B cell (primary cell): Measurements from ENCODE around the gene CEACAM21. TPM values are rescaled to one million over a fixed set of nuclear protein-coding genes. Genes with fewer than 3 reads are reported as not detected.

Experiments
- ATAC-seq: fragments of 200-7000 bp; cut with Tn5 transposase; one replicate; pipeline ENCODE4 v1.10.0; 2021; ENCODE audit warnings: low read depth, mild to moderate bottlenecking, moderate number of reproducible peaks, moderate library complexity
- CTCF ChIA-PET: fragments of 350-600 bp; sonication (Branson Sonifier 250); formaldehyde crosslinking; loops from one replicate; lab custom pipeline; 2021; ENCODE audit warnings: antibody characterized with exemption, inconsistent platforms; lab: Charles Lee
- POLR2A ChIA-PET: fragments of 350-600 bp; sonication (Branson Sonifier 250); formaldehyde crosslinking; loops from one replicate; lab custom pipeline; 2021; ENCODE audit warnings: antibody characterized with exemption; lab: Charles Lee
- DNase-seq: peaks from one replicate; pipeline ENCODE4 v3.0.0; 2013
- H2AFZ ChIP-seq: 2 replicates; pipeline ENCODE4 v1.6.1; 2012; ENCODE audit warnings: mild to moderate bottlenecking, low read depth, low read length; ENCODE audit not compliant: insufficient read depth, poor library complexity, severe bottlenecking
- H3K27ac ChIP-seq, 2 donors: 1 replicate in 1 of 2; 2 replicates in 1 of 2; pipeline ENCODE4 v1.5.1; 2012 to 2013; ENCODE audit warnings: low read length in 2 of 2, mild to moderate bottlenecking in 2 of 2, moderate library complexity in 1 of 2
- H3K27me3 ChIP-seq, 4 experiments: fragments of 200-600 bp in 1 of 4; sonication (generic) in 1 of 4; replicated peaks in 1 of 4; 1 replicate in 2 of 4; 2 replicates in 2 of 4; pipeline versions ENCODE4 v1.6.1 to v1.7.0; 2013 to 2016; ENCODE audit warnings: low read length in 3 of 4, mild to moderate bottlenecking in 2 of 4, mixed read lengths in 1 of 4, moderate library complexity in 1 of 4; ENCODE audit not compliant: insufficient read depth in 4 of 4, control insufficient read depth in 3 of 4; ENCODE audit errors: control extremely low read depth in 1 of 4
- H3K36me3 ChIP-seq, 2 experiments: replicated peaks in 1 of 2; 1 replicate in 1 of 2; 2 replicates in 1 of 2; pipeline versions ENCODE4 v1.6.1 to v1.7.1; 2013; ENCODE audit warnings: low read length in 1 of 2; ENCODE audit not compliant: insufficient read depth in 2 of 2, control insufficient read depth in 1 of 2; ENCODE audit errors: control extremely low read depth in 1 of 2, extremely low read depth in 1 of 2
- H3K4me1 ChIP-seq, 2 donors: fragments of 200-600 bp in 1 of 2; sonication (generic) in 1 of 2; 1 replicate in 1 of 2; 2 replicates in 1 of 2; pipeline versions ENCODE4 v1.5.1 to v1.6.1; 2013 to 2017; ENCODE audit warnings: low read length in 2 of 2; ENCODE audit not compliant: control insufficient read depth in 2 of 2, insufficient read depth in 2 of 2
- H3K4me2 ChIP-seq: replicated peaks from 2 replicates; pipeline ENCODE3; 2012; ENCODE audit warnings: mild to moderate bottlenecking, low read depth, low read length; ENCODE audit not compliant: poor library complexity, severe bottlenecking
- H3K4me3 ChIP-seq, 5 experiments: fragments of 200-600 bp in 1 of 5; sonication (generic) in 1 of 5; 1 replicate in 3 of 5; 2 replicates in 2 of 5; pipeline versions ENCODE4 v1.5.1 to v1.7.0; 2011 to 2016; ENCODE audit warnings: low read length in 4 of 5, mild to moderate bottlenecking in 4 of 5, low read depth in 2 of 5, control low read depth in 1 of 5, moderate library complexity in 1 of 5; ENCODE audit not compliant: insufficient read depth in 1 of 5; ENCODE audit errors: control extremely low read depth in 1 of 5, extremely low read depth in 1 of 5
- H3K79me2 ChIP-seq: fragments of 200-600 bp; sonication (generic); one replicate; pipeline ENCODE4 v1.6.0; 2016; ENCODE audit warnings: low read length; ENCODE audit not compliant: control insufficient read depth, insufficient read depth
- H3K9ac ChIP-seq: fragments of 200-600 bp; sonication (generic); 2 replicates; pipeline ENCODE4 v1.6.1; 2017; ENCODE audit warnings: mild to moderate bottlenecking, low read length, moderate library complexity
- H3K9me3 ChIP-seq, 3 donors: one replicate each; pipeline versions ENCODE4 v1.6.1 to v1.7.1; 2013; ENCODE audit warnings: low read length in 2 of 3; ENCODE audit not compliant: control insufficient read depth in 2 of 3, insufficient read depth in 1 of 3; ENCODE audit errors: control extremely low read depth in 1 of 3
- H4K20me1 ChIP-seq: 2 replicates; pipeline ENCODE4 v1.6.0; 2012; ENCODE audit warnings: mild to moderate bottlenecking, low read length; ENCODE audit not compliant: insufficient read depth, control insufficient read depth, poor library complexity, severe bottlenecking
- H3K27ac Mint-ChIP-seq: one replicate; pipeline ENCODE4 v1.8.0; 2021; ENCODE audit warnings: mixed read lengths
- H3K27me3 Mint-ChIP-seq: one replicate; pipeline ENCODE4 v1.8.0; 2021; ENCODE audit warnings: mixed read lengths
- H3K4me1 Mint-ChIP-seq: one replicate; pipeline ENCODE4 v1.8.0; 2021; ENCODE audit warnings: mixed read lengths
- H3K4me3 Mint-ChIP-seq: one replicate; pipeline ENCODE4 v1.8.0; 2021; ENCODE audit warnings: mixed read lengths
- H3K9me3 Mint-ChIP-seq: one replicate; pipeline ENCODE4 v1.8.0; 2022; ENCODE audit warnings: mixed read lengths; ENCODE audit not compliant: insufficient read depth
- EZH2 ChIP-seq: IDR thresholded peaks from 2 replicates; pipeline ENCODE4 v1.6.1; 2012; ENCODE audit warnings: borderline replicate concordance, low read depth, mild to moderate bottlenecking, moderate library complexity, low read length; ENCODE audit not compliant: insufficient read depth, poor library complexity, severe bottlenecking
- WGBS: methylation state at CpG from one replicate; pipeline ENCODE4 v1.1.5; 2013; ENCODE audit warnings: missing lambda C conversion rate; ENCODE audit not compliant: insufficient coverage; 5-methylcytosine and 5-hydroxymethylcytosine counted together
- intact Hi-C: fragments of 100-400 bp; cut with micrococcal nuclease; formaldehyde crosslinking; loops from one replicate; pipeline ENCODE4 v1.10.0; 2022
- polyA plus RNA-seq: library from polyadenylated mRNA; depleted of rRNA; stranded (reverse); fragments of >200 nt; gene quantifications from 2 replicates; pipeline ENCODE4 v1.2.3, GENCODE V29; 2012
- total RNA-seq, 2 donors: library from RNA; stranded (reverse); fragments of 120-200 nt in 1 of 2; gene quantifications; 1 replicate in 1 of 2; 2 replicates in 1 of 2; pipeline versions ENCODE4 v1.2.3 to v1.2.4, GENCODE V29; 2013 to 2022
- TF ChIP-seq, protein P1 (sequence below): fragments of 200-600 bp; IDR thresholded peaks from one replicate; pipeline ENCODE4 v1.8.0; 2022; ENCODE audit warnings: antibody characterized with exemption, mild to moderate bottlenecking

The CEACAM21 gene
- total and polyA plus RNA-seq, 2 donors (not counting 1 experiment from before 2014, with no cell fraction given): 18.9 to 27.3 TPM

DNA sequence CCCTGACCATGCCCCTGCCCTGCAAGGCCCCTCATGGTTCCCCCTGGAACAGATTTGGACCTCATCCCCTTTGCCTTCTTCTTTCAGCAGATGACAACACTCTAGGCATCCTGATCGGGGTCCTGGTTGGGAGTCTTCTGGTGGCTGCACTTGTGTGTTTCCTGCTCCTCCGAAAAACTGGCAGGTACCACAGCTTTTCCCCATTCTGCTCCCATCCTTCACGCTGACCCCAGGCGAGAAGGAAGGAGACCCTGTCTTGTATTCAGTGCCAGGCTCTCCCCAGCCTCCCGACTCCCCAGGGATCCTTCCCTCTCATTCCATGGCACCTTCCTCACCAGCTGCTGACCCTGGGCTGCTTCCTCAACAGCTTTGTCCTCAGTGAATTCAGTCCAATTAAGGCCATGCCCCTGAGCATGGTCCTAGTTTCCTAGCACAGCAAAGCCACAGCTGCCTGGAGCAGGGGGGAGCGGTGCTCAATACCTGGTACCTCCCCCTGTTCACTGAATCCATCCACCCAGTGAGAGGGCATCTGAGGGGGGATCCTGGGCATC lies 8.4 kb downstream of the CEACAM21 start:
- Mint-ChIP-seq H3K4me1 (peaks cover 2% of the 10 kb centered on the region), H3K4me3 (no peak overlapping the region), H3K27me3 (no peaks in the 10 kb centered on the region), H3K9me3 (peaks cover 5% of the 10 kb centered on the region), H3K27ac (no peak overlapping the region)
- ChIA-PET POLR2A (no interaction called here), CTCF (interaction anchor here (1.0 kb wide), 1 partner anchor 13 kb away, joined by 5 read pairs; no protein-coding TSS in a partner anchor)
- peaks cover 0 to 22% (median 21%) of the 10 kb centered on the region in 3 donors for H3K9me3 ChIP-seq
- no peaks in the 10 kb centered on the region for H3K27me3 ChIP-seq
- ATAC-seq: no peak
- TF ChIP-seq EZH2: no peak
- TF ChIP-seq, protein P1, sequence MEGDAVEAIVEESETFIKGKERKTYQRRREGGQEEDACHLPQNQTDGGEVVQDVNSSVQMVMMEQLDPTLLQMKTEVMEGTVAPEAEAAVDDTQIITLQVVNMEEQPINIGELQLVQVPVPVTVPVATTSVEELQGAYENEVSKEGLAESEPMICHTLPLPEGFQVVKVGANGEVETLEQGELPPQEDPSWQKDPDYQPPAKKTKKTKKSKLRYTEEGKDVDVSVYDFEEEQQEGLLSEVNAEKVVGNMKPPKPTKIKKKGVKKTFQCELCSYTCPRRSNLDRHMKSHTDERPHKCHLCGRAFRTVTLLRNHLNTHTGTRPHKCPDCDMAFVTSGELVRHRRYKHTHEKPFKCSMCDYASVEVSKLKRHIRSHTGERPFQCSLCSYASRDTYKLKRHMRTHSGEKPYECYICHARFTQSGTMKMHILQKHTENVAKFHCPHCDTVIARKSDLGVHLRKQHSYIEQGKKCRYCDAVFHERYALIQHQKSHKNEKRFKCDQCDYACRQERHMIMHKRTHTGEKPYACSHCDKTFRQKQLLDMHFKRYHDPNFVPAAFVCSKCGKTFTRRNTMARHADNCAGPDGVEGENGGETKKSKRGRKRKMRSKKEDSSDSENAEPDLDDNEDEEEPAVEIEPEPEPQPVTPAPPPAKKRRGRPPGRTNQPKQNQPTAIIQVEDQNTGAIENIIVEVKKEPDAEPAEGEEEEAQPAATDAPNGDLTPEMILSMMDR: no peak
- no peak overlapping the region for H2AFZ ChIP-seq
- no peak overlapping the region for H3K4me2 ChIP-seq
- 100% methylated on average over 5 of the region's 6 CpGs for WGBS
- intact Hi-C loops: no loop called here
- H3K4me1 ChIP-seq: no peaks in the 10 kb centered on the region
- no peaks in the 10 kb centered on the region for H4K20me1 ChIP-seq
- no peak overlapping the region for H3K4me3 ChIP-seq
- peaks cover 5 to 62% of the 10 kb centered on the region in 2 experiments for H3K36me3 ChIP-seq
- peaks cover 12% of the 10 kb centered on the region for H3K79me2 ChIP-seq
- no peak for DNase-seq
- H3K27ac ChIP-seq: no peak overlapping the region
- no peak overlapping the region for H3K9ac ChIP-seq

DNA sequence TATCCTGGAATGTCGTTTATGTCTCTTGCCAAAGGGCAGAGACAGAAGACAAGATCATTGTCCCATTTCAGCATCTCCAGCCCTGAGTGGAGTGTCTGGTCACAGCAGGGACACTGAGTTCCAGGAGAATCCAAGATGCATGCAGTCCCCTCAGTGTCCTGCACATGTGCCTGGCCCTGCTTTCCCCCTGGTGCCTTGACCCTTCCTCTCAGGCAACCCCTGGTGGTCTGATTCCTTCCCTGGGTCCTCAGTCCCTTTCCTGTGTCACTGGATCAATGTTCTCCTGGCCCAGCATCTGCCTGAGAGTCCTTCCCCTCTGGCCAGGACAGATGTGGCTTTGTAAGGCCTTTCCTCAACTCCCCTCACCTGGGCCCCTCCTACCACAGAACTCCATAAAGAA lies 9.0 kb downstream of the CEACAM21 start:
- 100% methylated on average over 1 of the region's 1 CpG for WGBS
- DNase-seq (no peak), ATAC-seq (no peak)
- H3K4me3 Mint-ChIP-seq: no peak overlapping the region
- H3K27ac Mint-ChIP-seq: no peak overlapping the region
- no peak overlapping the region for H3K4me3 ChIP-seq
- no peak overlapping the region for H3K9ac ChIP-seq
- no peak overlapping the region for H3K27ac ChIP-seq
- TF ChIP-seq EZH2: no peak
- TF ChIP-seq, protein P1: no peak
- ChIA-PET CTCF (interaction anchor here (1.0 kb wide), 1 partner anchor 12 kb away, joined by 5 read pairs; no protein-coding TSS in a partner anchor), POLR2A (no interaction called here)
- H3K4me1 Mint-ChIP-seq: peaks cover 2% of the 10 kb centered on the region
- no peak overlapping the region for H3K4me2 ChIP-seq
- H3K27me3 Mint-ChIP-seq: no peaks in the 10 kb centered on the region
- H3K36me3 ChIP-seq: peaks cover 3 to 56% of the 10 kb centered on the region in 2 experiments
- no peak overlapping the region for H2AFZ ChIP-seq
- intact Hi-C loops: no loop called here
- peaks cover 5% of the 10 kb centered on the region for H3K9me3 Mint-ChIP-seq
- peaks cover 6% of the 10 kb centered on the region for H3K79me2 ChIP-seq
- no peaks in the 10 kb centered on the region for H4K20me1 ChIP-seq
- no peaks in the 10 kb centered on the region for H3K27me3 ChIP-seq
- peaks cover 0 to 22% (median 21%) of the 10 kb centered on the region in 3 donors for H3K9me3 ChIP-seq
- H3K4me1 ChIP-seq: no peaks in the 10 kb centered on the region
